ENCODE data around the gene CRISPLD2. TPM values are rescaled to one million over a fixed set of nuclear protein-coding genes. Genes with fewer than 3 reads are reported as not detected.

The CRISPLD2 gene
- total RNA-seq, 1 donor from 2014 or later: 0.53 TPM

GRCh38 chr16:84816485-84816884 is 3.3 kb upstream of the CRISPLD2 start:
- DNase-seq (ENCODE audit: low read depth) (no peak), FAIRE-seq (no peak)
- TF ChIP-seq CTCF (IDR thresholded peaks at IDR 0.05; ENCODE audit: insufficient read depth, low read length, severe bottlenecking): no peak
- H3K36me3 ChIP-seq (ENCODE audit: control insufficient read depth, insufficient read depth, low read length): no peaks in the 10 kb centered on the region
- peaks cover 21% of the 10 kb centered on the region for H3K27me3 ChIP-seq (ENCODE audit: control insufficient read depth, insufficient read depth, low read length)
- H3K4me3 ChIP-seq (ENCODE audit: low read depth, low read length): no peak overlapping the region

DNA sequence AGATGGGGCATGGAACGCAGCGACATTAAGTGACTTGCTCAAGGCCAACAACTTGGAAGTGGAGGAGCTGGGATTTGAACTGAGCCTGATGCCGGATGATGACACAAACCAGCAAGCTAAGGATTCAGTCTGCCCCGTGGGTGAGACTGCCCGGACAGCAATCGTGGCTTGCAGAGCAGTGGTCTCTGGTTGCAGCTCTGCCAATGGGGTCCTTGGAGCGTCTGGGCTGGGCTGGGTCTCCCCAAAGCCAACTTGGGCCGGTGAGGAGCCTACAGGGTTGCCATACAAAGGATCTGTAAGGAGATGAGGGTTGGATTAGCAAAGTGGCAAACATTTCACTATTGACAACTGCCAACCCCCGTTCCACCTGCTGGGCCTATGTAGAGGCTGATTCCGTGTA is 2.6 kb upstream of the CRISPLD2 start:
- FAIRE-seq (no peak), DNase-seq (ENCODE audit: low read depth) (no peak)
- H3K36me3 ChIP-seq (ENCODE audit: control insufficient read depth, insufficient read depth, low read length): no peaks in the 10 kb centered on the region
- no peak for TF ChIP-seq CTCF (IDR thresholded peaks at IDR 0.05; ENCODE audit: insufficient read depth, low read length, severe bottlenecking)
- H3K27me3 ChIP-seq (ENCODE audit: control insufficient read depth, insufficient read depth, low read length): peaks cover 22% of the 10 kb centered on the region
- H3K4me3 ChIP-seq (ENCODE audit: low read depth, low read length): no peak overlapping the region

DNA sequence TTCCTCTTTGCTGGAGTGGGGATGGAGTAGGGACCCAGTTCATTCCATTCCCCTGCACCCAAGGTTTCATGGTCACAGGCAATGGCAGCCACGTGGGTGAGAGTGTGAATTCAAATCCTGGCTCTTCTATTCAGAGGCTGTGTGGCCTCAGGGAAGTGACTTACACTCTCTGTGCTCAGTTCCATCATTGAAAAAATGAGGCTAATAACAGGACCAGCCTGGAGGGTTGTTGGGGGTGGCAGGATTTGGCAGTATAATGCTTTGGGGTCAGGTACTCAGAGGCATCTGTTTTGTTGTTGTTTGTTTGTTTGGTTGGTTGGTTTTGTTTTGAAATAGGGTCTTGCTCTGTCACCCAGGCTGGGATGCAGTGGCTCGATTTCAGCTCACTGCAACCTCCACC is 2.2 kb upstream of the CRISPLD2 start:
- no peak for DNase-seq (ENCODE audit: low read depth)
- TF ChIP-seq CTCF (IDR thresholded peaks at IDR 0.05; ENCODE audit: insufficient read depth, low read length, severe bottlenecking): no peak
- no peak for FAIRE-seq
- H3K4me3 ChIP-seq (ENCODE audit: low read depth, low read length): no peak overlapping the region
- peaks cover 20% of the 10 kb centered on the region for H3K27me3 ChIP-seq (ENCODE audit: control insufficient read depth, insufficient read depth, low read length)
- no peaks in the 10 kb centered on the region for H3K36me3 ChIP-seq (ENCODE audit: control insufficient read depth, insufficient read depth, low read length)

GRCh38 chr16:84818133-84818532 is 1.7 kb upstream of the CRISPLD2 start:
- no peak for FAIRE-seq
- no peak for DNase-seq (ENCODE audit: low read depth)
- peaks cover 20% of the 10 kb centered on the region for H3K27me3 ChIP-seq (ENCODE audit: control insufficient read depth, insufficient read depth, low read length)
- H3K36me3 ChIP-seq (ENCODE audit: control insufficient read depth, insufficient read depth, low read length): no peaks in the 10 kb centered on the region
- no peak for TF ChIP-seq CTCF (IDR thresholded peaks at IDR 0.05; ENCODE audit: insufficient read depth, low read length, severe bottlenecking)
- H3K4me3 ChIP-seq (ENCODE audit: low read depth, low read length): no peak overlapping the region

- Histone ChIP-seq H3K27me3 (ENCODE audit: control insufficient read depth, insufficient read depth, low read length) (peaks cover 20% of the 10 kb centered on the region), H3K36me3 (ENCODE audit: control insufficient read depth, insufficient read depth, low read length) (no peaks in the 10 kb centered on the region), H3K4me3 (ENCODE audit: low read depth, low read length) (no peak overlapping the region)
- FAIRE-seq (no peak), DNase-seq (ENCODE audit: low read depth) (peak; percentile 29)
- no peak for TF ChIP-seq CTCF (IDR thresholded peaks at IDR 0.05; ENCODE audit: insufficient read depth, low read length, severe bottlenecking)
These were observed 669 bp upstream of the CRISPLD2 start for GRCh38 chr16:84818989-84819643.

GRCh38 chr16:84820305-84820684 is 510 bp downstream of the CRISPLD2 start:
- Histone ChIP-seq H3K27me3 (ENCODE audit: control insufficient read depth, insufficient read depth, low read length) (peaks cover 21% of the 10 kb centered on the region), H3K36me3 (ENCODE audit: control insufficient read depth, insufficient read depth, low read length) (no peaks in the 10 kb centered on the region), H3K4me3 (ENCODE audit: low read depth, low read length) (no peak overlapping the region)
- no peak for TF ChIP-seq CTCF (IDR thresholded peaks at IDR 0.05; ENCODE audit: insufficient read depth, low read length, severe bottlenecking)
- FAIRE-seq (no peak), DNase-seq (ENCODE audit: low read depth) (no peak)

All from bronchial epithelial cell (primary cell).